ENCODE results near the gene APP.

The APP gene

GRCh38 chr21:26055841-26056264 is 114.7 kb downstream of the APP start:
- TF ChIP-seq CTCF (IDR thresholded peaks at IDR 0.05) (no peak), ZFX (IDR thresholded peaks at IDR 0.05; ENCODE audit: borderline replicate concordance) (no peak)
- no peak overlapping the region for H3K27ac ChIP-seq

GRCh38 chr21:26055010-26055409 is 115.6 kb downstream of the APP start:
- TF ChIP-seq CTCF (IDR thresholded peaks at IDR 0.05): no peak
- TF ChIP-seq ZFX (IDR thresholded peaks at IDR 0.05; ENCODE audit: borderline replicate concordance): no peak
- no peak overlapping the region for H3K27ac ChIP-seq

GRCh38 chr21:26052057-26052456 is 118.5 kb downstream of the APP start:
- no peak overlapping the region for H3K27ac ChIP-seq
- TF ChIP-seq CTCF (IDR thresholded peaks at IDR 0.05) (no peak), ZFX (IDR thresholded peaks at IDR 0.05; ENCODE audit: borderline replicate concordance) (no peak)

GRCh38 chr21:26050857-26051256 is 119.7 kb downstream of the APP start:
- no peak overlapping the region for H3K27ac ChIP-seq
- TF ChIP-seq ZFX (IDR thresholded peaks at IDR 0.05; ENCODE audit: borderline replicate concordance) (no peak), CTCF (IDR thresholded peaks at IDR 0.05) (no peak)

GRCh38 chr21:26049803-26050202 is 120.8 kb downstream of the APP start:
- H3K27ac ChIP-seq: no peak overlapping the region
- TF ChIP-seq ZFX (IDR thresholded peaks at IDR 0.05; ENCODE audit: borderline replicate concordance) (no peak), CTCF (IDR thresholded peaks at IDR 0.05) (no peak)

GRCh38 chr21:26047279-26047967 is 123.1 kb downstream of the APP start:
- H3K27ac ChIP-seq: no peak overlapping the region
- no peak for TF ChIP-seq ZFX (IDR thresholded peaks at IDR 0.05; ENCODE audit: borderline replicate concordance)
- TF ChIP-seq CTCF (IDR thresholded peaks at IDR 0.05): no peak

- no peak for TF ChIP-seq ZFX (IDR thresholded peaks at IDR 0.05; ENCODE audit: borderline replicate concordance)
- no peak for TF ChIP-seq CTCF (IDR thresholded peaks at IDR 0.05)
- H3K27ac ChIP-seq: no peak overlapping the region
Observed at GRCh38 chr21:26043891-26044290, 126.7 kb downstream of the APP start.

All from 22Rv1 (cell line).